Fibroblast of lung (primary cell): ENCODE results near the gene CPTP.

ENCODE experiments used
- CTCF ChIP-seq, 2 donors: IDR thresholded peaks in 1 of 2; conservative IDR thresholded peaks in 1 of 2; 1 replicate in 1 of 2; 2 replicates in 1 of 2; pipeline ENCODE4 v1.5.1; 2011 to 2012; ENCODE audit warnings: low read length in 2 of 2, control low read depth in 1 of 2, inconsistent platforms in 1 of 2, low read depth in 1 of 2, mild to moderate bottlenecking in 1 of 2
- EZH2 ChIP-seq: IDR thresholded peaks from 2 replicates; pipeline ENCODE4 v1.5.1; 2012; ENCODE audit warnings: low read length, control low read depth, mild to moderate bottlenecking; ENCODE audit errors: missing control alignments

- TF ChIP-seq EZH2: no peak
- no peak for TF ChIP-seq CTCF (conservative IDR thresholded peaks at IDR 0.05 in 1 of 2, IDR thresholded peaks at IDR 0.05 in 1 of 2; ENCODE audit: low read depth in 1 of 2, low read length in 2 of 2)
Measured at GRCh38 chr1:1294250-1294890, 30.2 kb upstream of the CPTP start.
